HG02571 (cell line): Measurements from ENCODE around the gene PPIL1.
A peak's percentile ranks its signal among the peaks of the same experiment; 100 is the strongest.
"Not testable (repeated sequence)": the region's sequence is repeated elsewhere in the genome, so short reads cannot be mapped to it uniquely, and the experiment has no call there.

Source experiments
- ATAC-seq: cut with Tn5 transposase; IDR thresholded peaks from one replicate; pipeline ENCODE4 v1.9.1; 2021; ENCODE audit warnings: mild to moderate bottlenecking, moderate library complexity; ENCODE audit not compliant: unreplicated experiment

PPIL1 gene

GRCh38 chr6:36874443-36875249 is at the start of gene PPIL1:
TSS of gene PPIL1 (minus strand) at chr6:36874803. CDS start at chr6:36874772, 31 bp downstream.
- peak; percentile 82 for ATAC-seq

- no peak for ATAC-seq
Measured at GRCh38 chr6:36924131-36924530, 49.5 kb upstream of the PPIL1 start.

- no peak for ATAC-seq
Measured at GRCh38 chr6:36920546-36920945, 45.9 kb upstream of the PPIL1 start.

- no peak for ATAC-seq
Measured at GRCh38 chr6:36920049-36920448, 45.4 kb upstream of the PPIL1 start.

GRCh38 chr6:36917541-36918193 is 43.1 kb upstream of the PPIL1 start:
- ATAC-seq, result no peak

- no peak for ATAC-seq
Measured at GRCh38 chr6:36916126-36916525, 41.5 kb upstream of the PPIL1 start.

- ATAC-seq, result no peak
Measured at GRCh38 chr6:36915599-36915998, 41.0 kb upstream of the PPIL1 start.

GRCh38 chr6:36914227-36914794 is 39.7 kb upstream of the PPIL1 start:
- ATAC-seq, result no peak

- ATAC-seq, result no peak
Measured at GRCh38 chr6:36913082-36913481, 38.5 kb upstream of the PPIL1 start.

- ATAC-seq, result peak; percentile 84
Measured at GRCh38 chr6:36912586-36912985, 38.0 kb upstream of the PPIL1 start.

GRCh38 chr6:36912030-36912454 is 37.4 kb upstream of the PPIL1 start:
- ATAC-seq, result peak; percentile 13

- no peak for ATAC-seq
Measured at GRCh38 chr6:36908747-36909146, 34.1 kb upstream of the PPIL1 start.

- ATAC-seq, result no peak
Measured at GRCh38 chr6:36907781-36908180, 33.2 kb upstream of the PPIL1 start.

GRCh38 chr6:36906539-36907325 is 32.1 kb upstream of the PPIL1 start:
- no peak for ATAC-seq

- ATAC-seq, result no peak
Measured at GRCh38 chr6:36904851-36905393, 30.3 kb upstream of the PPIL1 start.

GRCh38 chr6:36904114-36904513 is 29.5 kb upstream of the PPIL1 start:
- ATAC-seq, result no peak

GRCh38 chr6:36897609-36898008 is 23.0 kb upstream of the PPIL1 start:
- ATAC-seq, result no peak

- ATAC-seq, result no peak
Measured at GRCh38 chr6:36893976-36894932, 19.7 kb upstream of the PPIL1 start.

GRCh38 chr6:36891153-36891552 is 16.6 kb upstream of the PPIL1 start:
- ATAC-seq, result not testable (repeated sequence)
